Omental fat pad (tissue), 4 donors: ENCODE results near the gene PCK2. TPM values are rescaled to one million over a fixed set of nuclear protein-coding genes. Genes with fewer than 3 reads are reported as not detected.

Experiments used
- ATAC-seq: fragments of 150-250 bp; one replicate; pipeline ENCODE4 v1.9.1; 2016; ENCODE audit warnings: mild to moderate bottlenecking, moderate library complexity; ENCODE audit not compliant: low FRiP score
- DNase-seq: peaks from one replicate; pipeline ENCODE4 v3.0.0-alpha.2; 2019; ENCODE audit warnings: low spot score
- CTCF ChIP-seq, 3 donors: fragments of 450-650 bp; IDR thresholded peaks; one replicate each; pipeline ENCODE4 v1.5.1; 2016 to 2017; ENCODE audit warnings: antibody characterized with exemption in 3 of 3, mild to moderate bottlenecking in 3 of 3, moderate library complexity in 2 of 3
- total RNA-seq, 4 donors: library from RNA; depleted of rRNA; stranded (reverse); fragments of >200 nt; gene quantifications; one replicate each; pipeline ENCODE4 v1.1.0, GENCODE V29; 2016

The PCK2 gene
- total RNA-seq, 4 donors from 2014 or later: 33.6 to 53.4 (median 42.9) TPM

GRCh38 chr14:24139272-24139934, 45.3 kb downstream of the PCK2 start:
- TF ChIP-seq CTCF (IDR thresholded peaks at IDR 0.05): no peak
- DNase-seq (no peak), ATAC-seq (no peak)

GRCh38 chr14:24141097-24141880, 47.2 kb downstream of the PCK2 start, which contains the start of gene EMC9:
EMC9 (minus strand) TSS chr14:24141591; CDS start chr14:24141304, 287 bp downstream.
- peak; percentile 97 for DNase-seq

GRCh38 chr14:24143511-24143910, 49.4 kb downstream of the PCK2 start:
- no peak for TF ChIP-seq CTCF (IDR thresholded peaks at IDR 0.05)
- ATAC-seq (no peak), DNase-seq (no peak)

More at GRCh38 chr14:24141097-24141880, 47.2 kb downstream of the PCK2 start, which contains the start of gene EMC9:
- TF ChIP-seq CTCF (IDR thresholded peaks at IDR 0.05): peak in 1 of 3 donors; percentile 42
- ATAC-seq: peak; percentile 94

- DNase-seq (no peak), ATAC-seq (no peak)
- TF ChIP-seq CTCF (IDR thresholded peaks at IDR 0.05): no peak
Observed at GRCh38 chr14:24144451-24144850, 50.3 kb downstream of the PCK2 start.

- no peak for ATAC-seq
- no peak for TF ChIP-seq CTCF (IDR thresholded peaks at IDR 0.05)
Observed at GRCh38 chr14:24145219-24145618, 51.1 kb downstream of the PCK2 start.

GRCh38 chr14:24145690-24146452, 51.8 kb downstream of the PCK2 start:
- no peak for DNase-seq
- no peak for TF ChIP-seq CTCF (IDR thresholded peaks at IDR 0.05)
- peak; percentile 10 for ATAC-seq

More at GRCh38 chr14:24145219-24145618, 51.1 kb downstream of the PCK2 start:
- no peak for DNase-seq
